NCI-H1436 (cell line): ENCODE results near the gene TNC.

Experiments
- DNase-seq: peaks from one replicate; lab custom pipeline; 2025; lab: John Stamatoyannopoulos, UW

TNC gene

GRCh38 chr9:115012486-115012885, 105.5 kb downstream of the TNC start:
- no peak for DNase-seq

GRCh38 chr9:115010874-115011273, 107.1 kb downstream of the TNC start:
- no peak for DNase-seq

GRCh38 chr9:115008536-115009270, 109.3 kb downstream of the TNC start:
- DNase-seq = no peak

- no peak for DNase-seq
Measured at GRCh38 chr9:115006660-115007059, 111.3 kb downstream of the TNC start.

GRCh38 chr9:115005322-115005721, 112.6 kb downstream of the TNC start:
- DNase-seq = no peak

GRCh38 chr9:115004545-115004944, 113.4 kb downstream of the TNC start:
- no peak for DNase-seq

- DNase-seq = no peak
Measured at GRCh38 chr9:115002371-115003120, 115.4 kb downstream of the TNC start.

- no peak for DNase-seq
Measured at GRCh38 chr9:115000217-115000639, 117.7 kb downstream of the TNC start.

GRCh38 chr9:114998326-114998725, 119.6 kb downstream of the TNC start:
- no peak for DNase-seq

GRCh38 chr9:114995681-114996221, 122.2 kb downstream of the TNC start:
- DNase-seq = no peak

GRCh38 chr9:114994768-114995167, 123.2 kb downstream of the TNC start:
- no peak for DNase-seq

- no peak for DNase-seq
Measured at GRCh38 chr9:114991861-114992260, 126.1 kb downstream of the TNC start.

- no peak for DNase-seq
Measured at GRCh38 chr9:114990901-114991300, 127.1 kb downstream of the TNC start.

- DNase-seq = no peak
Measured at GRCh38 chr9:114989600-114990410, 128.2 kb downstream of the TNC start.

GRCh38 chr9:114988962-114989599, 128.9 kb downstream of the TNC start:
- no peak for DNase-seq

- DNase-seq = no peak
Measured at GRCh38 chr9:114987116-114987515, 130.8 kb downstream of the TNC start.

GRCh38 chr9:114985959-114986501, 131.9 kb downstream of the TNC start:
- no peak for DNase-seq

- DNase-seq = no peak
Measured at GRCh38 chr9:114981063-114981462, 136.9 kb downstream of the TNC start.

GRCh38 chr9:114973216-114973615, 144.7 kb downstream of the TNC start:
- no peak for DNase-seq

- DNase-seq = no peak
Measured at GRCh38 chr9:114972510-114973136, 145.3 kb downstream of the TNC start.
